Mammary epithelial cell (primary cell): ENCODE results near the gene UGT1A4.

Experiments
- CTCF ChIP-seq, 2 donors: IDR thresholded peaks in 1 of 2; conservative IDR thresholded peaks in 1 of 2; 2 replicates each; pipeline ENCODE4 v1.5.1; 2011 to 2012; ENCODE audit warnings: inconsistent platforms in 2 of 2, low read length in 2 of 2, mild to moderate bottlenecking in 2 of 2, control low read depth in 1 of 2, low read depth in 1 of 2; ENCODE audit not compliant: insufficient read depth in 1 of 2; ENCODE audit errors: extremely low read depth in 1 of 2
- EZH2 ChIP-seq: IDR thresholded peaks from 2 replicates; pipeline ENCODE4 v1.6.1; 2012; ENCODE audit warnings: low read length, inconsistent platforms, borderline replicate concordance

- TF ChIP-seq EZH2 (no peak), CTCF (conservative IDR thresholded peaks at IDR 0.05 in 1 of 2, IDR thresholded peaks at IDR 0.05 in 1 of 2; ENCODE audit: extremely low read depth in 1 of 2, insufficient read depth in 1 of 2, low read depth in 1 of 2, low read length in 2 of 2) (no peak)
Observed at GRCh38 chr2:233789554-233789953, 71.0 kb downstream of the UGT1A4 start.
